Measurements from ENCODE around the gene REEP1.

- TF ChIP-seq CTCF (IDR thresholded peaks at IDR 0.05) (no peak), POLR2A (IDR thresholded peaks at IDR 0.05) (no peak), EP300 (IDR thresholded peaks at IDR 0.05) (no peak)
Measured at GRCh38 chr2:86284401-86284841, 53.0 kb downstream of the REEP1 start.
